Stimulated activated naive CD8-positive, alpha-beta T cell treated with anti-CD3 and anti-CD28 coated beads, Interleukin-15, Interleukin-2, amounts not matched to agents 100 U/mL and 50 U/mL, for 24 hours (primary cell): ENCODE measurements around the gene HSD17B13.

Experiments used
- ATAC-seq: fragments of 150-1000 bp; cut with Tn5 transposase; one replicate; pipeline ENCODE4 v1.10.0; 2021
- DNase-seq: peaks from one replicate; pipeline ENCODE4 v3.0.0; 2021

Gene HSD17B13

GRCh38 chr4:87262886-87263285, 59.8 kb downstream of the HSD17B13 start:
- DNase-seq = no peak
- ATAC-seq = no peak

GRCh38 chr4:87260477-87260876, 62.2 kb downstream of the HSD17B13 start:
- ATAC-seq = no peak
- DNase-seq = no peak

GRCh38 chr4:87258677-87259076, 64.0 kb downstream of the HSD17B13 start:
- ATAC-seq (peak; percentile 40), DNase-seq (no peak)

- DNase-seq (no peak), ATAC-seq (no peak)
These were observed 65.2 kb downstream of the HSD17B13 start for GRCh38 chr4:87257523-87257922.

GRCh38 chr4:87255755-87256154, 66.9 kb downstream of the HSD17B13 start:
- no peak for ATAC-seq

More at GRCh38 chr4:87255755-87256154, 66.9 kb downstream of the HSD17B13 start:
- no peak for DNase-seq
